ENCODE results near the gene CTNND2. TPM values are rescaled to one million over a fixed set of nuclear protein-coding genes. Genes with fewer than 3 reads are reported as not detected.

The CTNND2 gene
- total RNA-seq, 1 experiment from 2014 or later, result not detected

- H3K4me1 Mint-ChIP-seq (ENCODE audit: insufficient read depth, unreplicated experiment), result no peaks in the 10 kb centered on the region
- TF ChIP-seq CTCF (IDR thresholded peaks at IDR 0.05; ENCODE audit: unreplicated experiment), result no peak
- no peak for DNase-seq (ENCODE audit: unreplicated experiment)
- intact Hi-C loops (cut with micrococcal nuclease), result no loop called here
- POLR2A ChIA-PET, result no interaction called here
- H3K4me3 Mint-ChIP-seq (ENCODE audit: unreplicated experiment), result no peak overlapping the region
- BruUV-seq (replicated peaks), result no TSS peak
- H3K36me3 Mint-ChIP-seq (ENCODE audit: insufficient read depth, unreplicated experiment), result no peaks in the 10 kb centered on the region
- no peak overlapping the region for H3K27ac Mint-ChIP-seq (ENCODE audit: low read depth, unreplicated experiment)
- peaks cover 21% of the 10 kb centered on the region for H3K27me3 Mint-ChIP-seq (ENCODE audit: insufficient read depth, unreplicated experiment)
- CTCF ChIA-PET, result no interaction called here
- no peaks in the 10 kb centered on the region for H3K9me3 Mint-ChIP-seq (ENCODE audit: unreplicated experiment)
Measured at GRCh38 chr5:11511878-11512277, 392.4 kb downstream of the CTNND2 start.

GRCh38 chr5:11510889-11511288 lies 393.4 kb downstream of the CTNND2 start:
- H3K4me1 Mint-ChIP-seq (ENCODE audit: insufficient read depth, unreplicated experiment), result no peaks in the 10 kb centered on the region
- intact Hi-C loops (cut with micrococcal nuclease), result no loop called here
- DNase-seq (ENCODE audit: unreplicated experiment), result no peak
- no peak overlapping the region for H3K27ac Mint-ChIP-seq (ENCODE audit: low read depth, unreplicated experiment)
- no peak overlapping the region for H3K4me3 Mint-ChIP-seq (ENCODE audit: unreplicated experiment)
- H3K9me3 Mint-ChIP-seq (ENCODE audit: unreplicated experiment), result no peaks in the 10 kb centered on the region
- TF ChIP-seq CTCF (IDR thresholded peaks at IDR 0.05; ENCODE audit: unreplicated experiment), result no peak
- BruUV-seq (replicated peaks), result no TSS peak
- no peaks in the 10 kb centered on the region for H3K36me3 Mint-ChIP-seq (ENCODE audit: insufficient read depth, unreplicated experiment)
- CTCF ChIA-PET, result no interaction called here
- POLR2A ChIA-PET, result no interaction called here
- H3K27me3 Mint-ChIP-seq (ENCODE audit: insufficient read depth, unreplicated experiment), result peaks cover 31% of the 10 kb centered on the region

GRCh38 chr5:11509793-11510192 lies 394.5 kb downstream of the CTNND2 start:
- CTCF ChIA-PET, result interaction anchor here (0.7 kb wide), 1 partner anchor 112 kb away, joined by 3 read pairs; no protein-coding TSS in a partner anchor
- H3K27ac Mint-ChIP-seq (ENCODE audit: low read depth, unreplicated experiment), result no peak overlapping the region
- peaks cover 37% of the 10 kb centered on the region for H3K27me3 Mint-ChIP-seq (ENCODE audit: insufficient read depth, unreplicated experiment)
- no peak for DNase-seq (ENCODE audit: unreplicated experiment)
- no peaks in the 10 kb centered on the region for H3K9me3 Mint-ChIP-seq (ENCODE audit: unreplicated experiment)
- H3K4me1 Mint-ChIP-seq (ENCODE audit: insufficient read depth, unreplicated experiment), result no peaks in the 10 kb centered on the region
- POLR2A ChIA-PET, result interaction anchor here (0.5 kb wide), 1 partner anchor 438 kb away, joined by 3 read pairs; no protein-coding TSS in a partner anchor
- no peak overlapping the region for H3K4me3 Mint-ChIP-seq (ENCODE audit: unreplicated experiment)
- no peaks in the 10 kb centered on the region for H3K36me3 Mint-ChIP-seq (ENCODE audit: insufficient read depth, unreplicated experiment)
- BruUV-seq (replicated peaks), result no TSS peak
- TF ChIP-seq CTCF (IDR thresholded peaks at IDR 0.05; ENCODE audit: unreplicated experiment), result no peak
- intact Hi-C loops (cut with micrococcal nuclease), result no loop called here

GRCh38 chr5:11507156-11507910 lies 396.9 kb downstream of the CTNND2 start:
- no peak overlapping the region for H3K27ac Mint-ChIP-seq (ENCODE audit: low read depth, unreplicated experiment)
- no peak for TF ChIP-seq CTCF (IDR thresholded peaks at IDR 0.05; ENCODE audit: unreplicated experiment)
- H3K36me3 Mint-ChIP-seq (ENCODE audit: insufficient read depth, unreplicated experiment), result no peaks in the 10 kb centered on the region
- BruUV-seq (replicated peaks), result no TSS peak
- no peak for DNase-seq (ENCODE audit: unreplicated experiment)
- H3K4me1 Mint-ChIP-seq (ENCODE audit: insufficient read depth, unreplicated experiment), result no peaks in the 10 kb centered on the region
- H3K4me3 Mint-ChIP-seq (ENCODE audit: unreplicated experiment), result no peak overlapping the region
- H3K27me3 Mint-ChIP-seq (ENCODE audit: insufficient read depth, unreplicated experiment), result peaks cover 37% of the 10 kb centered on the region
- ChIA-PET CTCF (interaction anchor here (0.5 kb wide), 1 partner anchor 808 kb away, joined by 3 read pairs; no protein-coding TSS in a partner anchor), POLR2A (interaction anchor here (0.7 kb wide), 1 partner anchor 614 kb away, joined by 3 read pairs; no protein-coding TSS in a partner anchor)
- no peaks in the 10 kb centered on the region for H3K9me3 Mint-ChIP-seq (ENCODE audit: unreplicated experiment)
- intact Hi-C loops (cut with micrococcal nuclease), result no loop called here

All from MCF 10A (cell line).